Glomerular endothelial cell (primary cell): ENCODE results near the gene MAD1L1. TPM values are rescaled to one million over a fixed set of nuclear protein-coding genes. Genes with fewer than 3 reads are reported as not detected.
"Not testable (repeated sequence)": the region's sequence is repeated elsewhere in the genome, so short reads cannot be mapped to it uniquely, and the experiment has no call there.

ENCODE experiments used
- DNase-seq: peaks from one replicate; pipeline ENCODE4 v3.0.0-alpha.2; 2011; ENCODE audit warnings: low read depth, low spot score; ENCODE audit errors: extremely low read depth
- total RNA-seq: library from RNA; depleted of rRNA; stranded (reverse); fragments of >200 nt; gene quantifications from 2 replicates; pipeline ENCODE4 v1.2.3, GENCODE V29; 2015

Gene MAD1L1
- total RNA-seq, 1 donor from 2014 or later, result 59.4 TPM

GRCh38 chr7:1824151-1824881 is 408.4 kb downstream of the MAD1L1 start:
- DNase-seq, result not testable (repeated sequence)

GRCh38 chr7:1823376-1824150 is 409.2 kb downstream of the MAD1L1 start:
- DNase-seq, result no peak

GRCh38 chr7:1819259-1819841 is 413.4 kb downstream of the MAD1L1 start:
- DNase-seq, result no peak

- DNase-seq, result no peak
Measured at GRCh38 chr7:1818575-1819258, 414.0 kb downstream of the MAD1L1 start.

GRCh38 chr7:1817061-1817712 is 415.6 kb downstream of the MAD1L1 start:
- no peak for DNase-seq

- not testable (repeated sequence) for DNase-seq
Measured at GRCh38 chr7:1816451-1816850, 416.3 kb downstream of the MAD1L1 start.

GRCh38 chr7:1815551-1816281 is 417.0 kb downstream of the MAD1L1 start:
- DNase-seq, result not testable (repeated sequence)

- DNase-seq, result no peak
Measured at GRCh38 chr7:1815051-1815481, 417.7 kb downstream of the MAD1L1 start.

- DNase-seq, result no peak
Measured at GRCh38 chr7:1814089-1814811, 418.5 kb downstream of the MAD1L1 start.

GRCh38 chr7:1813394-1814088 is 419.2 kb downstream of the MAD1L1 start:
- no peak for DNase-seq

GRCh38 chr7:1812509-1813393 is 420.0 kb downstream of the MAD1L1 start:
- DNase-seq, result no peak

- DNase-seq, result no peak
Measured at GRCh38 chr7:1811850-1812508, 420.8 kb downstream of the MAD1L1 start.

- no peak for DNase-seq
Measured at GRCh38 chr7:1810961-1811849, 421.5 kb downstream of the MAD1L1 start.

GRCh38 chr7:1810521-1810920 is 422.2 kb downstream of the MAD1L1 start:
- DNase-seq, result no peak

- no peak for DNase-seq
Measured at GRCh38 chr7:1809601-1810258, 423.0 kb downstream of the MAD1L1 start.

GRCh38 chr7:1809070-1809469 is 423.7 kb downstream of the MAD1L1 start:
- no peak for DNase-seq
